PC-3 (cell line): Measurements from ENCODE around the gene CAMK2N2. TPM values are rescaled to one million over a fixed set of nuclear protein-coding genes. Genes with fewer than 3 reads are reported as not detected.

Experiments used
- ATAC-seq: fragments of 200-7000 bp; cut with Tn5 transposase; 2 replicates; pipeline ENCODE4 v1.9.1; 2020; ENCODE audit warnings: mild to moderate bottlenecking, moderate library complexity
- BruUV-seq: library from RNA; stranded (reverse); fragments of 400-500 nt; replicated peaks from 2 replicates; lab custom pipeline; 2021; lab: Mats Ljungman, UMichigan
- CTCF ChIA-PET: fragments of 300-600 bp; sonication (Branson Sonifier 250); formaldehyde crosslinking; loops from one replicate; lab custom pipeline; 2022; ENCODE audit warnings: antibody characterized with exemption; lab: Charles Lee
- POLR2A ChIA-PET: fragments of 300-600 bp; sonication (Branson Sonifier 250); formaldehyde crosslinking; loops from one replicate; lab custom pipeline; 2022; ENCODE audit warnings: antibody characterized with exemption; ENCODE audit not compliant: unreplicated experiment; lab: Charles Lee
- DNase-seq: peaks from one replicate; pipeline ENCODE4 v3.0.0-alpha.2; 2015
- H2AFZ ChIP-seq: fragments of 300-600 bp; sonication (generic); 2 replicates; pipeline ENCODE4 v1.6.0; 2016; ENCODE audit warnings: antibody characterized with exemption, low read length
- H3F3A ChIP-seq: fragments of 300-600 bp; sonication (generic); one replicate; pipeline ENCODE4 v1.6.0; 2017; ENCODE audit warnings: antibody characterized with exemption, low read length, control low read depth, mild to moderate bottlenecking; ENCODE audit not compliant: unreplicated experiment
- H3K27ac ChIP-seq: fragments of 300-600 bp; sonication (generic); 2 replicates; pipeline ENCODE4 v1.5.1; 2016; ENCODE audit warnings: mild to moderate bottlenecking, low read length
- H3K27me3 ChIP-seq: fragments of 300-600 bp; sonication (generic); 2 replicates; pipeline ENCODE4 v1.6.1; 2016; ENCODE audit warnings: low read length, mixed read lengths
- H3K36me3 ChIP-seq: fragments of 300-600 bp; sonication (generic); 2 replicates; pipeline ENCODE4 v1.6.1; 2016; ENCODE audit warnings: low read depth, mixed run types, low read length, mixed read lengths
- H3K4me1 ChIP-seq: fragments of 300-600 bp; sonication (generic); 2 replicates; pipeline ENCODE4 v1.5.1; 2016; ENCODE audit warnings: low read length; ENCODE audit not compliant: insufficient read depth
- H3K4me2 ChIP-seq: fragments of 300-600 bp; sonication (generic); 2 replicates; pipeline ENCODE4 v1.6.0; 2016; ENCODE audit warnings: low read length
- H3K4me3 ChIP-seq: fragments of 300-600 bp; sonication (generic); 2 replicates; pipeline ENCODE4 v1.5.1; 2016; ENCODE audit warnings: mild to moderate bottlenecking, low read length, mixed read lengths
- H3K79me2 ChIP-seq: fragments of 300-600 bp; sonication (generic); 2 replicates; pipeline ENCODE4 v1.6.1; 2017; ENCODE audit warnings: low read length, mixed read lengths
- H3K9ac ChIP-seq: fragments of 300-600 bp; sonication (generic); 2 replicates; pipeline ENCODE4 v1.6.0; 2016; ENCODE audit warnings: mild to moderate bottlenecking, low read length
- H3K9me2 ChIP-seq: fragments of 300-600 bp; sonication (generic); replicated peaks from 2 replicates; pipeline ENCODE4 v1.6.1; 2016; ENCODE audit warnings: mixed run types, low read length, mixed read lengths
- H3K9me3 ChIP-seq: fragments of 300-600 bp; sonication (generic); 2 replicates; pipeline ENCODE4 v1.6.1; 2016; ENCODE audit warnings: low read length, mixed read lengths
- H4K20me1 ChIP-seq: fragments of 300-600 bp; sonication (generic); 2 replicates; pipeline ENCODE4 v1.6.1; 2016; ENCODE audit warnings: low read length, mixed read lengths
- CTCF ChIP-seq: fragments of 300-600 bp; sonication (generic); conservative IDR thresholded peaks from 2 replicates; pipeline ENCODE4 v1.5.1; 2017; ENCODE audit warnings: antibody characterized with exemption, low read depth, mild to moderate bottlenecking, low read length
- EZH2 ChIP-seq: fragments of 300-600 bp; sonication (generic); IDR thresholded peaks from one replicate; pipeline ENCODE4 v1.6.1; 2017; ENCODE audit warnings: antibody characterized with exemption, mild to moderate bottlenecking, low read length; ENCODE audit not compliant: unreplicated experiment
- EZH2phosphoT487 ChIP-seq: fragments of 300-600 bp; sonication (generic); IDR thresholded peaks from 2 replicates; pipeline ENCODE4 v1.6.1; 2018; ENCODE audit warnings: mild to moderate bottlenecking, antibody characterized with exemption, low read length, borderline replicate concordance
- intact Hi-C: fragments of 100-400 bp; cut with micrococcal nuclease; formaldehyde crosslinking; loops from 2 replicates; pipeline ENCODE4 v1.9.0; 2023
- total RNA-seq: library from RNA; depleted of rRNA; stranded (reverse); fragments of >200 nt; gene quantifications from 2 replicates; pipeline ENCODE4 v1.2.3, GENCODE V29; 2014

CAMK2N2 gene
- total RNA-seq, 1 experiment from 2014 or later: 1.1 TPM

GRCh38 chr3:184289426-184289938 lies 28.1 kb upstream of the CAMK2N2 start:
- intact Hi-C loops: loop anchor here (1.0 to 10.0 kb wide), 3 partner anchors 144 to 403 kb away; no protein-coding TSS in a partner anchor
- no TSS peak for BruUV-seq
- Histone ChIP-seq H3K9me2 (no peaks in the 10 kb centered on the region), H3K27ac (no peak overlapping the region), H2AFZ (no peak overlapping the region), H3K79me2 (no peaks in the 10 kb centered on the region), H3K4me3 (no peak overlapping the region), H3K9me3 (no peaks in the 10 kb centered on the region), H3K36me3 (no peaks in the 10 kb centered on the region), H4K20me1 (no peaks in the 10 kb centered on the region), H3K4me2 (no peak overlapping the region), H3K4me1 (no peaks in the 10 kb centered on the region), H3K9ac (no peak overlapping the region), H3F3A (no peaks in the 10 kb centered on the region), H3K27me3 (no peaks in the 10 kb centered on the region)
- POLR2A ChIA-PET: interaction anchor here (0.6 kb wide), 1 partner anchor 27 kb away, joined by 5 read pairs; no protein-coding TSS in a partner anchor
- ATAC-seq (peak; percentile 79), DNase-seq (peak; percentile 71)
- CTCF ChIA-PET: interaction anchor here (0.6 kb wide), 2 partner anchors 17 to 22 kb away, joined by 3 to 4 read pairs; no protein-coding TSS in a partner anchor
- TF ChIP-seq CTCF (peak; percentile 92), EZH2phosphoT487 (no peak), EZH2 (no peak)

GRCh38 chr3:184284696-184285095 lies 23.3 kb upstream of the CAMK2N2 start:
- H3K36me3 ChIP-seq: no peaks in the 10 kb centered on the region
- H3F3A ChIP-seq: no peaks in the 10 kb centered on the region
- H3K9me3 ChIP-seq: no peaks in the 10 kb centered on the region
- H3K4me2 ChIP-seq: no peak overlapping the region
- H4K20me1 ChIP-seq: no peaks in the 10 kb centered on the region
- peak; percentile 83 for ATAC-seq
- H3K27me3 ChIP-seq: no peaks in the 10 kb centered on the region
- no TSS peak for BruUV-seq
- TF ChIP-seq EZH2phosphoT487: no peak
- peak; percentile 70 for TF ChIP-seq CTCF
- no peak overlapping the region for H3K9ac ChIP-seq
- H2AFZ ChIP-seq: no peak overlapping the region
- no peaks in the 10 kb centered on the region for H3K4me1 ChIP-seq
- H3K79me2 ChIP-seq: no peaks in the 10 kb centered on the region
- H3K27ac ChIP-seq: no peak overlapping the region
- H3K9me2 ChIP-seq: no peaks in the 10 kb centered on the region
- no peak overlapping the region for H3K4me3 ChIP-seq
- CTCF ChIA-PET: no interaction called here
- peak; percentile 81 for DNase-seq
- intact Hi-C loops: loop anchor here (1.0 to 10.0 kb wide), 2 partner anchors 57 to 240 kb away; no protein-coding TSS in a partner anchor
- POLR2A ChIA-PET: no interaction called here

GRCh38 chr3:184283681-184284080 lies 22.3 kb upstream of the CAMK2N2 start:
- intact Hi-C loops: loop anchor here (1.0 to 10.0 kb wide), 2 partner anchors 56 to 239 kb away; no protein-coding TSS in a partner anchor
- BruUV-seq: no TSS peak
- DNase-seq (no peak), ATAC-seq (no peak)
- H3K79me2 ChIP-seq: no peaks in the 10 kb centered on the region
- H3K9ac ChIP-seq: no peak overlapping the region
- no peaks in the 10 kb centered on the region for H3K27me3 ChIP-seq
- H3K9me2 ChIP-seq: no peaks in the 10 kb centered on the region
- no peak overlapping the region for H3K4me2 ChIP-seq
- no peak for TF ChIP-seq CTCF
- no peak for TF ChIP-seq EZH2phosphoT487
- no peak for TF ChIP-seq EZH2
- ChIA-PET CTCF (no interaction called here), POLR2A (no interaction called here)
- no peaks in the 10 kb centered on the region for H3F3A ChIP-seq
- no peak overlapping the region for H3K27ac ChIP-seq
- no peaks in the 10 kb centered on the region for H3K9me3 ChIP-seq
- H4K20me1 ChIP-seq: no peaks in the 10 kb centered on the region
- H3K4me1 ChIP-seq: no peaks in the 10 kb centered on the region
- H2AFZ ChIP-seq: no peak overlapping the region
- no peaks in the 10 kb centered on the region for H3K36me3 ChIP-seq
- H3K4me3 ChIP-seq: no peak overlapping the region
